Measurements from ENCODE around the gene ZDHHC1. TPM values are rescaled to one million over a fixed set of nuclear protein-coding genes. Genes with fewer than 3 reads are reported as not detected.

Gene ZDHHC1
- total RNA-seq, 1 experiment from 2014 or later, result 9.9 TPM

DNA sequence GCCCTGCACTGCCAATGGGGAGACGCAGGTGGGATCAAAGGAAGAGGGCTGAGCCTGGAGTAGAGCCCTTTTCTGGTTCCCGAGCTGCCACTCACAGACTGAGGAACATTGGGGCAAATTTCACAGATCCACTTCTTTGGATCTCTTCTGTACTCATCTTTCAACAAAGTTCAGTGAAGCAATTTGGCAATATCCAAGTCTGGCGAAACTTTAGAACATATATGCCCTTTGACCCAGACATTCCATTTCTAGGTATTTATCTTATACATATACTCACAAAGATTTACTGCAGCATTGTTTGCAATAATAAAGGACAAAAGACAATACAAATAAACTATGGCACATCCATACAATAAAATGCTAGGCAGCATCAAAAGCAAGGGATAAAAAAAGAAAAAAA, 4.9 kb downstream of the ZDHHC1 start:
- no peak for DNase-seq (ENCODE audit: low read depth)

DNA sequence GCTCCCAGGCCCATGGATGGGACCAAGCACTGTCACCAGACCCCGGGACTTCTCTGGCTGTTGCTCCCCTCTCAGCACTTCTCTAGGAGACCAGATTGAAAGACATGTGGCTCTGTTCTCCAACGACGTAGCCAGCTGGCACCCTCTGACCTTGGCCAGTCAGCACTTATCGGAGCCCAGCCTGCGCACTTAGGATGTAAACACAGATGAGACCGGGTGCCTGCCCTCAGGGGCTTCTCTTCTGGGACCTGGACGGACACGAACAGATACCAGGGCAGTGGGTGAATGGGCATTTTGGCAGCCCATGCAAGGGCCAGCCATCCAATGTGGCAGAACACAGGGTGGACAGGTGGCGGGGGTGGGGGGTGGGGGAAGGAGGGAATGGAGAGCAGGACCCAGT, 6.6 kb downstream of the ZDHHC1 start:
- DNase-seq (ENCODE audit: low read depth), result no peak

GRCh38 chr16:67407788-67408452, 8.4 kb downstream of the ZDHHC1 start:
- DNase-seq (ENCODE audit: low read depth), result peak; percentile 38

DNA sequence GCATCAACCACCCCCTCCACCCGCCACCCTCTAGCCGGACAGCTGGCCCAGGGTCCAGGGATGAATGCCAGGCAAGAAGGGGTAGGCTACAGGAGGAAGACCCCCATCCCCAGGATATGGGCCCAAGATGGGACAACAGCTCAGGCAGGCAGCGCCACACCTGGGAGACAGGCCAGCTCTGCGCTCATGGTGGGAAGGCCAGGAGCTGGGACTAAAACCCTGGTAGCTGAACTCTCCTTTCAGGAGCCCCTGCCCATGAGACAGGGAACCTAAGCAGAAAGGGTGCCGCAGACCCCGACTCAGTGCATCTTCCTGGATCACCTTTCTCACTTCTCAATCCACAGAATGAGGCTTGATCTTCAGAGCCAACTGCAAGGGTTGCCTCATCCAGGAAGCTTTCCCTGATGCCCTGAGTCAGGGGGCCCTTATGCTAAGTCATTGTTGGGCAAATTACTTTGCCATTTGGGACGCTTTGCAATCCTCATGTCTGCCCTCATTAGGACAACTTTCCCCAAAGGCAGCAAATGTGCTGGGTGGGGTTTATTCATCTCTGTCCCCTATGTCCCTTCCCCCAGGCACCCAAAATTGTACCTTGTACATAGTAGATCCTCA, 9.0 kb downstream of the ZDHHC1 start:
- DNase-seq (ENCODE audit: low read depth), result peak; percentile 53

DNA sequence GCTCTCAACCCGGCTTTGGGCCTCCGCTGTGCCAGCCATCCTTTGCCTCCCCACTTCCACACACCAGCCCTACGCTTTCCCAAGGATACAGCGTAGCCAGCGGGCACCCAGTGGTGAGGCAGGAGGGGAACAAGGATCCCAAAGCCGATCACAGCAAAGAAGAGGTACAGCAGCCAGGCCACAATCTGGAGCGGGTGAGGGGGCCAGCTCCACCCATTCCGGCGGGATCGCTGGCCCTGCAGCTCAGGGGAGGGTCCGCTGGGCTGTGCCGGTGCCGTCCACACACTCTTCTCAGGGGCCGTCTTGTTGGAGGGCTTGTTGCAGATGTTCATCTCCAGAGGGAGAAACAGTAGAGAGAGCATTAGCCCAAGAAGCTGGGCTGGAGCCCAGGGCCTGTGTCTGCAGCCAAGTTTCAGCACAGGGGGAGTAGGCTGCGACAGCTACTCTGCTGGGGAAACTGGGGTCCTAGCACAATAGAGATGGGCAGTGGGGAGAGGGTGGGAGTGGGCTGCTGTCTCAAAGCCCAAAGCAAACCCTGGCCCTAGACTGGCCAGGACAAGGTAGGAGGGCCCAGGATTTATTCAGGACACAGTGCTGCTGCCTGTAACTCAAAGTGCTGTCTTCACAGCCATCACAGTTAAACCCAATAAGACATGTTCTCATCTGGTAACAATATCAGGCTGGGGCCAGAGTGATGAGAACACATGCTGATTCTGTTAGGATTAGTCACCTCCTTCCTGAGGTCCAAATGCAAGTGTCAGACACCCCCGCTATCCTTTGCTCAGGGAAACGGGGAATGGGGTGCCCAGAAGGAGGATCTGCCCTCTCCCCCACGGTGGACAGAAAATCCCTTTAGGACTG, 9.9 kb downstream of the ZDHHC1 start:
- peak; percentile 94 for DNase-seq (ENCODE audit: low read depth)

DNA sequence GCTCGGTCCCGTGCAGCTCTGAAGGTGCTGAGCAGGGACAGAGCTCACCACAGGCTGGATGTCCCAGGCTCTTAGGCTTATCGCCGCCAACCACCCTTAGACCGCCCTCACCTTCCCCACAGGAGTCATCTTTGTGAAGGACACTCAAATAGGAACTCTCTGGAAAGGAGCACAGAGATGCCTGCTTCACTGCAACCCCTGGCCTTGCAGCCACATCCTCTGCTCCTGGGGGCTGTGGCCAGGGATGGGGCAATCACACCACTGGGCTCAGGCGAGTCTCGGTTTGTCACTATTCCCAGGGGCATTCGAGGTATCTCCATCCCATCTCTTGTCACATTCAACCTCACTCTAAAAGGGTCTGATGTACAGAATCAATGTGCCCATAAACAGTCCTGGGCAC, 10.9 kb downstream of the ZDHHC1 start:
- no peak for DNase-seq (ENCODE audit: low read depth)

GRCh38 chr16:67404740-67405226, 11.5 kb downstream of the ZDHHC1 start:
- no peak for DNase-seq (ENCODE audit: low read depth)

DNA sequence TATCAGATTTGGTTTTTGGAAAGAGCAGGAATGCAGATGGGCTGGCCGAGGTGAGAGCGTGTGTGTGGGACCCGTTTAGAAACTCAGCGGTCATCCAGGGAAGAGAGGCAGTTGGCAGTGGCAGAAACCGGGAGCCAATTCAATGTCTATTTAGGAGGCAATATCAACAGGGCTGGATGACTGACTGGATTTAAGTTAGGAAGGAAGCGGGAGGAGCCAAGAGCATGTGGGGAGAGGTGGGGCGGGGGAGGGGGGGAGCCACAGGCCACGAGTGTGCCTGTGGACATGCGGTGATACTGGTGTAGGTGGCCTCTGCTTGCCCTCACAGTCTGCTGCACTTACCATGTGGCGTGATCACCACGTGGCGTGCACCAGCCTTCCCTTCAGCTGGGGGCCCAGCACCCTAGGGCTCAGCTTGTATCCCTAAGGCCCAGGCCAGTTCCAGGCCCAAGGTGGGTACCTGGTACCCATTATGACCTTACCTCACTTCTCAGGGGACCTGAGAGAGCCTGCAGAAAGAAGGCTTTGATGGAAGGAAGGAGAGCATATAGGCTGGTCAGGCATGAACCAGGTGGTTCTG, 12.2 kb downstream of the ZDHHC1 start:
- no peak for DNase-seq (ENCODE audit: low read depth)

DNA sequence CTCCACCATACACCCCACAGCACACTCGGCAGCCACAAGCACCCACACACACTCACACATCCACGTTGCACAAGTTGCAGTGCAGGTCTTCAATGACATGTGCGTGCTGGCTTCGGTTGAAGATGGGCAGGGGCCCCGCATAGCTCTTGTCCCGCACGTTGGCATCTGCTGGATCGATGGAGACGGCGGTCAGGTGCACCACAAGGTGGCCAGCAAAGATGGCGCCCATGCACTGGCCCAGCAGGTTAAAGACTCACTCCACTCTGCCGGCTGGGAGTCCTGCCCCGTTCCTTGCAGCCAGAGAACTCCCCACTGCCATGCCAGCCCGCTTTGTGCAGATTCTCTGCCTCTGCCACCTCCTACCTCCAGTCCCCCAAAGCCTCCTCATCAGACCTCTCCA, 15.4 kb downstream of the ZDHHC1 start:
- DNase-seq (ENCODE audit: low read depth), result no peak

GRCh38 chr16:67399749-67400704, 16.2 kb downstream of the ZDHHC1 start:
- peak; percentile 70 for DNase-seq (ENCODE audit: low read depth)

- no peak for DNase-seq (ENCODE audit: low read depth)
Observed at GRCh38 chr16:67399218-67399733, 17.0 kb downstream of the ZDHHC1 start.

DNA sequence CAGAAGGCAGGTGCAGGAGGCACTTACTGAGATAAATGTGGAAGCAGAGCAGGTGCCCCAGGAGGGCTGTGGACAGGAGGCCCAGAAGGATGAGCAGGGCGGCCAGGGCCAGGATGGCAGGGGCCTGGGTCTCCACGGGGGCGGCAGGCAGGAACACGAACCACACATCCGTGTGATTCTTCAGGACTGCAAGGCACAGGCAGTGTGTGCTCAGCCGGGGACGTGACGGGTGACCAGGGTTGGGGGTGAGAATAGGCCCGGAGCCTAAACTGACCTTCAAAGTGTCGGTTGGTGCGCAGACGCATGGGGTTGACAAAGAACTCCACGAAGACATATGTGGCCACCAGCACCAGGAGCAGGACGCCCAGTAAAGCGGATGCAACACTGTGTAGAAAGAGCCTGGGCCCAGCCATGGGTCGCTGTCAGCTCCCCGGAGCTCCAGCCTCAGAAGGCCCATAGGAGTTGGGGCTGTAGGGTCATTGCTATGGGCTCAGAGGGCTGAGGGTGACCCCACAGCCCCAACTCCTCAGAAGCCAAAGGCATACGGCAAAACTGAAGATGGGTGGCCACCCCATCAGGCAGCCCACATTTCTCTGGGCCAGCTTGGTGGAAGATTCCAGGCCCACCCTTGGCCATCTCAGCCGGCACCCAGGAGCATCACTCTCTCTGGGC, 17.6 kb downstream of the ZDHHC1 start:
- no peak for DNase-seq (ENCODE audit: low read depth)

- no peak for DNase-seq (ENCODE audit: low read depth)
Observed at GRCh38 chr16:67397812-67398545, 18.3 kb downstream of the ZDHHC1 start.

- DNase-seq (ENCODE audit: low read depth), result no peak
Observed at GRCh38 chr16:67397036-67397801, 19.1 kb downstream of the ZDHHC1 start.

DNA sequence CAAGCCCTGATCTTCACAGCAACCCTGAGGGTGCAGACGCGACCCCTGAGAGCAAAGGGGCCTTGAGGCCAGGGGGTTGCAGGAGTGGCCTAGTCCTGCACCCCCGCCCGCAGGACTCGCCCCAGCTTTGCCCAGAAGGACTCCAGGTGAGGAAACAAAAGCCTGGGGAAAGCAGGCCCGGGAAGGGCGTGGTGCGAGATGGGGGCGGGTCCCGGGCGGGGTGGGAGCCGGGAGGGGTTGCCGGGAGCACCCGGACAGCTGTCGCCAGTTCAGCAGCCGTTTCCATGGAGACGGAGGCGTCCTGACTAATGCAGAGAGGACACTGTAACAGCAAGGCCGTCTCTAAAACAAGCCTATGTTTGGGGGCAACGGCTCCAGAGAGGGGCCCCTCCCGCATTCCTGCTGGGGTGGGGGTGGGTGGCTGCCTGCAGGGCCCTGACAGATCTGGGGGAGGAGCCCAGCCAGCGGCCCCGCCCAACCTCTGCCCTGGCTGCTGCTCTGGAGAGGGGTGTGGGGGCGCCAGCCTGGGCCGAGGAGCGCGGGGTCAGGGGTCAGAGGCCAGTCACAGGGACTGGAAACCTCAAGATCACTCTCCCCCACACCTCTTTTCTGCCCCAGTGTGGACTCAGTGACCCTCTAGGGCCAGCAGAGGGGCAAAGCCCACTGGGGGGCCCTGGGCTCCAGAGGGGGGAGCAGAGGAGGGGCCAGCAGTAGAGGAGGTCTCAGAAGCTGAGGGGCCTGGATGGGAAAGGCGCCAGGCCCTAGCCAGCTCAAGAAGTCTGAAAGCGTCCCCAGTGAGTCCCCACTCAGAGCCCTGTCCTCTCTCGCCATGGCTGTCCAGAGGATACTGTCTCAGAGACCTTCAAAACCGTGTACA, 19.9 kb downstream of the ZDHHC1 start:
- DNase-seq (ENCODE audit: low read depth), result peak; percentile 98

DNA sequence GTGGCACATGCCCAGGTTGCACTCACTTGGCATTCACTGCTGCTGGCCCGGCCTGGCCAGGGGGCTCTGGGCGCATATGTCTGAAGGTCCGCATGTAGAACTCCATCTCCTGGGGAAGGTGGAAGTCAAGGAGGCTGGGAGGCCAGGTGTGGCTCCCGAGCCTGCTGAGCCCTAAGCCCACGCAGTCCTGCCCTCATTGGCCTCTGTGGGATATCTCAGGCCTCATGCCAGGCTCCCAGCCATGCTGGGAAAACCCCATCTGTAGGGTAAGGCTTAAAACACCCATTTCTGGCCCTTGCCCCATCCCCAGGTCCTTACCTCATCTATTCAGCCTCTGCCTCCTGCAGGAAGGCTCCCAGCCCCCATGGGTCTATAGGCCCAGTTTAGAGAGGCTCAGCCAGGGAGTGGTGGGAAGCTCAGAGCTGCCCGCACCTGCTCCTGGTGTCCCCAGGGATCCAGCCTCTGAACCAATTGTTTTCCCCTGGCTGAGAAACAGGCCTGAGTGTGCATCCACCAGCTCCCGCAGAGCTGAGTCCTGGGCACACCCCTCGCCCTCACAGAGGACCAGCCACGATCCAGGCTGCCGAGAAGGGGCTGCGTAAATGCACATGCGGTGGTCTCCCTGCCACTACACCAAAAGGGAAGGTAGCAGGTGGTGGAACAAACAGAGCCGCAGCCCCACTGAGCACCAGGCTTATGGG, 20.7 kb downstream of the ZDHHC1 start:
- peak; percentile 86 for DNase-seq (ENCODE audit: low read depth)

- no peak for DNase-seq (ENCODE audit: low read depth)
Observed at GRCh38 chr16:67395105-67395457, 21.2 kb downstream of the ZDHHC1 start.

Data from LHCN-M2 (cell line).